Small intestine (tissue), 7 donors: ENCODE measurements around the gene RORB. TPM values are rescaled to one million over a fixed set of nuclear protein-coding genes. Genes with fewer than 3 reads are reported as not detected.

Experiments used
- DNase-seq, 2 donors: peaks; one replicate each; pipeline versions ENCODE4 v3.0.0 to v3.0.0-alpha.2; 2013
- FAIRE-seq: peaks from 2 replicates; lab custom pipeline; 2012; peaks lifted over from hg19 to GRCh38; lab: Jason Lieb, UNC
- H3K27ac ChIP-seq, 3 donors: one replicate each; pipeline ENCODE4 v1.5.1; 2013; ENCODE audit warnings: low read length in 2 of 3, mild to moderate bottlenecking in 2 of 3, control low read depth in 1 of 3, inconsistent platforms in 1 of 3, low read depth in 1 of 3, moderate library complexity in 1 of 3
- H3K27me3 ChIP-seq, 3 donors: one replicate each; pipeline ENCODE4 v1.6.1; 2013; ENCODE audit warnings: low read length in 3 of 3, inconsistent platforms in 1 of 3; ENCODE audit not compliant: control insufficient read depth in 3 of 3, insufficient read depth in 3 of 3
- H3K36me3 ChIP-seq, 3 donors: one replicate each; pipeline ENCODE4 v1.6.1; 2013; ENCODE audit warnings: low read length in 3 of 3, inconsistent platforms in 1 of 3, low read depth in 1 of 3, mild to moderate bottlenecking in 1 of 3, moderate library complexity in 1 of 3; ENCODE audit not compliant: control insufficient read depth in 3 of 3, insufficient read depth in 2 of 3
- H3K4me1 ChIP-seq, 3 donors: one replicate each; pipeline ENCODE4 v1.6.1; 2013; ENCODE audit warnings: low read length in 2 of 3, inconsistent platforms in 1 of 3, low read depth in 1 of 3, mild to moderate bottlenecking in 1 of 3, moderate library complexity in 1 of 3; ENCODE audit not compliant: control insufficient read depth in 3 of 3, insufficient read depth in 2 of 3
- H3K4me3 ChIP-seq, 3 donors: one replicate each; pipeline ENCODE4 v1.5.1; 2013; ENCODE audit warnings: low read length in 3 of 3, control low read depth in 1 of 3, inconsistent platforms in 1 of 3, low read depth in 1 of 3, mild to moderate bottlenecking in 1 of 3, moderate library complexity in 1 of 3
- H3K9me3 ChIP-seq, 2 donors: one replicate each; pipeline ENCODE4 v1.6.1; 2013; ENCODE audit warnings: low read depth in 1 of 2, low read length in 1 of 2; ENCODE audit not compliant: control insufficient read depth in 2 of 2, insufficient read depth in 1 of 2
- WGBS, 3 donors: extraction: QIAGEN DNeasy Blood & Tissue Kit; methylation state at CpG; one replicate each; pipeline ENCODE4 v1.1.7; 2013; 5-methylcytosine and 5-hydroxymethylcytosine counted together
- polyA plus RNA-seq, 4 donors: library from polyadenylated mRNA; stranded (reverse) in 3 of 4; unstranded in 1 of 4; fragments of 200-250 nt in 3 of 4; fragments of 120-200 nt in 1 of 4; gene quantifications; one replicate each; pipeline versions ENCODE4 v1.2.1 to v1.2.3, GENCODE V29; 2013
- donor health status: healthy with polysubstance abuse.
- donor health status: control.
- donor health status: control.
- donor health status: Bipolar disorder and iron deficiency.
- donor health status: healthy.

The RORB gene
- polyA plus RNA-seq, 4 donors = 0.01 to 0.27 (median 0.04) TPM; not detected in 1

DNA sequence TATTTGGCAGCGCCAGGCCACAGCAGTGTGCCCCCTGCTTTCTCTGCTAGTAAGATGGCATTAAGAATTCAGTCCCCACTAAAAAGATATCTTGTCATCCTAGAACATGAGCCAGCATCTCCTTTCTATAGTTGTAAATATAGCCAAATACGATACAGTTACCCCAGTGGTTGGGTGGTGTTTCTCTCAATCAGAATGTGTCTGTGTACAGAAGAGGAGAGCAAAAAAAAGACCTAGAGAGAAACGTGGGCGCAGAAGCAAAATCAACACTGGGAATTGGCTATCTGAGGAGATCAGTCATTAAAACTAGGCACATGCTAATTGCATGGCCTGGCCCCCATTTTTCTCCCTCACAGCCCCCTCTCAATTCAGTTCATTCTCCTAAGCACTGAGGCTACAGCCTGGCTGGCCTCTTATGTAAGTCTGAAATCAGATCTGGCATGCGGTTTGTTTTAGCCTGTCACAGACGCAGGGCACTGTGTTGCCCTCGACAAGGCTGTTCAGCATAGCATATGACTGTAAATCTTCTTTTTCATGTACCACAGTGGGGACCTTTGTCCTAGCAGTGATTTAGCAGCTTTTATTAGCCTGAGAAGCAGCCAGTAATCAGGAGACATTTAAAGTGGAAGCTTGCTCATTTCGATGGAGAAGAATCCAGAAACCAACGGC lies 57.8 kb downstream of the RORB start:
- Histone ChIP-seq H3K27ac (no peak overlapping the region), H3K4me1 (peaks cover 0 to 13% (median 0%) of the 10 kb centered on the region in 3 donors), H3K9me3 (no peaks in the 10 kb centered on the region), H3K27me3 (no peaks in the 10 kb centered on the region), H3K4me3 (no peak overlapping the region), H3K36me3 (no peaks in the 10 kb centered on the region)
- DNase-seq (peak; percentile 66 to 74), FAIRE-seq (no peak)
- WGBS, 3 donors = 22 to 47% (median 43%) methylated on average over 9 of the region's 9 CpGs

DNA sequence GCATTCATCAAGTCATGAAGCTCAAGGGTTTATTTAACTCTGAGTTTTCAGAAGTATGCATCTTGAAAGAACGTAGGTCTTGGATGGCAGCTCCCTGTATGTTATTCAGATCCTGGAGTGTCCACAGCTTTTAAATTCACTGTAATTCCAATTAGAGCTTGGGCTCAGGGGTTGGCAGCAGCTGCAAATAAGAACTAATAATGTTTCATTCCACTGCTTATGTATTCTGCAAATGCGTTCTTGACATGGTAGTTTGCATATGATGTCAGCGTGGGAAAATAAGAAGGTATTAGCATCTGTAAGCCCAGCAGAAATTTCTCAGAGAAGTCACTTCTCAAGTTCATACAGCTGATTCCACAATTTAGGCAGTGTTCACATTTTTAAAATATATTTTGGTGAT lies 58.4 kb downstream of the RORB start:
- Histone ChIP-seq H3K27ac (no peak overlapping the region), H3K36me3 (no peaks in the 10 kb centered on the region), H3K27me3 (no peaks in the 10 kb centered on the region), H3K4me3 (no peak overlapping the region), H3K9me3 (no peaks in the 10 kb centered on the region), H3K4me1 (peaks cover 0 to 13% (median 0%) of the 10 kb centered on the region in 3 donors)
- DNase-seq = no peak
- FAIRE-seq = no peak
- 27 to 53% (median 45%) methylated on average over 3 of the region's 3 CpGs for WGBS, 3 donors

DNA sequence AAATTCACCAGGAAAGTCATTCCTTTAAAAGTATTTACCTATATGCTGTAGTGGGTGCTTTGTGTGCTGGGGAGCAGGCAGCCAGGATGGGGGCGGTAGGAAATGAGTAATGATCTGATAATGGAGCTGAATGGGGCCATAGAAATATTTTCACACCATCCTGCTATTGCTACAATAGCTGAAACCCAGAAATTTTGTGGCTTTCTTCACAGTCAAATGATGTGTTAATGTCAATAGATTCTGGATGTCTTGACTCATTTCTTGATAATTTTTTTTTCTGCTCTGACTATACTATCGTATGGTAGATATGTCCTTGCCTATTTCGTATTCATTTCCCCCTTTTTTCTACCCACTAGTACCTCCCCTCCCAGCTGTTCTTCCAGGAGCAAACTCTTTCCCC lies 59.5 kb downstream of the RORB start:
- Histone ChIP-seq H3K4me3 (no peak overlapping the region), H3K9me3 (no peaks in the 10 kb centered on the region), H3K4me1 (peaks cover 0 to 13% (median 0%) of the 10 kb centered on the region in 3 donors), H3K36me3 (no peaks in the 10 kb centered on the region), H3K27me3 (no peaks in the 10 kb centered on the region), H3K27ac (no peak overlapping the region)
- no peak for FAIRE-seq
- DNase-seq = no peak
- WGBS, 3 donors = 28 to 55% (median 36%) methylated on average over 3 of the region's 3 CpGs

DNA sequence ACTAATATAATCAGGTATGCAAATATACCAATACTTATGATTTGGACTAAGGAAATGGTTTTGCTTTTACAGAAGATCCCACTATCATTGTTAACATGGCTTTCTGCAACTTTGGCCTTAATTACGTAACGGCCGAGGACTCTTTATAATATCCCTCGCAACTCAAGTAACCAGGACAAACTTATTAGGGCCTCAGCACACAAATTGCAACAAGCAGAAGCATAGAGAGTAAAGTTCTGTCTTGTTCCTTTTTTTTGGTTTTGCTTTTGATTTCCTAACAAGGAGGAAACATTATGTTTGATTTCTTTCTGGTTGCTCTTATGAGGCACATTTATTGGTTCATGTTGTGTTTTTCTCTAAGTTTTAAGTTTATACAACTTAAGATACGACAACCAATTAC lies 60.4 kb downstream of the RORB start:
- DNase-seq = peak; percentile 8 to 23
- Histone ChIP-seq H3K4me3 (no peak overlapping the region), H3K27me3 (no peaks in the 10 kb centered on the region), H3K27ac (no peak overlapping the region), H3K4me1 (peaks cover 0 to 13% (median 0%) of the 10 kb centered on the region in 3 donors), H3K36me3 (no peaks in the 10 kb centered on the region), H3K9me3 (no peaks in the 10 kb centered on the region)
- 21 to 52% (median 22%) methylated on average over 5 of the region's 5 CpGs for WGBS, 3 donors
- no peak for FAIRE-seq

DNA sequence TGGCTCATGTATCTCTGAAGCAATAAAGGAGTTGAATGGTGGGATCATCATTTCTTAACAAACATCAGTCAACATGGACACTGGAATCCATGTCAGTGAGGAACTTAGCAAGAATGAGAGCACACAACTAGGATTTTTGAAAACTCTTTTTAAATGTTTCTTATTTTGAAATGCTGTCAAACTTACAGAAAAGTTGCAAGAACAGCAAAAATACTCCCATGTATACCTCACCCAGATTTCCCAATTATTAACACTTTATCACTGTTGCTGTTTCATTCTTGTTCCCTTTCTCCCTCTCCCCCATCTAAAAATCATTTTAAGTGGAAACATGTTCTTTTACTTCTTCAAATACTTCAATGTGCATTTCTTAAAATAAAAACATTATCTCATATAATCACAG lies 65.5 kb downstream of the RORB start:
- FAIRE-seq (no peak), DNase-seq (no peak)
- H3K4me3 ChIP-seq = no peak overlapping the region
- no peaks in the 10 kb centered on the region for H3K27me3 ChIP-seq
- no peaks in the 10 kb centered on the region for H3K4me1 ChIP-seq
- H3K36me3 ChIP-seq = no peaks in the 10 kb centered on the region
- H3K27ac ChIP-seq = no peak overlapping the region
- H3K9me3 ChIP-seq = no peaks in the 10 kb centered on the region

DNA sequence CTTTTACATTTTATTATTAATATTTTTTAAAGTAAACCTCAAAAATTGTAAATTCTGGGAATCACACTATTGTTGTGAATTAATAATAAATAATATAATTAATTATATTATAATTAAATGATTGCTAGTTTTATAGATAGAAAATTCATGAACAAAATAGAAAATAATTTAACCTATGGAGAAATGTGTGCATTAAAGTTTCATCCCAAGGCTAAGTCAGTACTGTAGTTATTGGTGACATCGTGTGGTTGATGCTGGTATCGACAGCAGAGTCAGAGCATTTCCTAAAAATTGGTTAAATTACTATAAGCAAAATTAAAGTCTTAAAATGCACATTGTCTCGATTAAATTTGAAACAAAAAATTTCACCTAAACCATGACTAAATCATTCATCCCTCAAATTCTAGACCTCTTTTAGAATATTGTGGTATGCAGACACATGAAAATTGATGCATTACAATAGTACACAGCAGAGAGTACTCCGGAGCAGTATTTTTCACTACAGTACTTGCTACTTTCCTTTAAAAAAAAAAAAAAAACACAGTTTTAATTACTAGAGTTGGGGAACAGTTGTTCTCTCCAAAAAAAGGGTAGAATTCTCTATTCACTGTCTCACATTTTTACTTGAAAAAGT lies 73.9 kb downstream of the RORB start:
- Histone ChIP-seq H3K9me3 (no peaks in the 10 kb centered on the region), H3K4me1 (no peaks in the 10 kb centered on the region), H3K36me3 (no peaks in the 10 kb centered on the region), H3K27ac (no peak overlapping the region), H3K4me3 (no peak overlapping the region), H3K27me3 (peaks cover 0 to 6% (median 0%) of the 10 kb centered on the region in 3 donors)
- FAIRE-seq = peak; percentile 92
- DNase-seq = peak; percentile 33 to 37
- 20 to 22% (median 20%) methylated on average over 4 of the region's 4 CpGs for WGBS, 3 donors

- Histone ChIP-seq H3K4me3 (no peak overlapping the region), H3K27me3 (peaks cover 0 to 9% (median 3%) of the 10 kb centered on the region in 3 donors), H3K27ac (no peak overlapping the region), H3K4me1 (no peaks in the 10 kb centered on the region), H3K36me3 (no peaks in the 10 kb centered on the region), H3K9me3 (no peaks in the 10 kb centered on the region)
- no peak for FAIRE-seq
- WGBS, 3 donors = 62 to 74% (median 65%) methylated on average over 8 of the region's 8 CpGs
- DNase-seq = no peak
These were observed 76.6 kb downstream of the RORB start for GRCh38 chr9:74573640-74574191.

- Histone ChIP-seq H3K4me1 (no peaks in the 10 kb centered on the region), H3K36me3 (no peaks in the 10 kb centered on the region), H3K27ac (no peak overlapping the region), H3K9me3 (no peaks in the 10 kb centered on the region), H3K4me3 (no peak overlapping the region), H3K27me3 (peaks cover 0 to 9% (median 3%) of the 10 kb centered on the region in 3 donors)
- FAIRE-seq = no peak
- no peak for DNase-seq
- WGBS, 3 donors = 47 to 52% (median 48%) methylated on average over 1 of the region's 1 CpG
These were observed 79.0 kb downstream of the RORB start for GRCh38 chr9:74576176-74576575.
